Trophoblast cell (in vitro differentiated cells and primary cell): ENCODE measurements around the gene MYO5B.

Experiments
- DNase-seq, 2 donors: peaks; one replicate each; pipeline ENCODE4 v3.0.0-alpha.2; 2016
- H2AFZ ChIP-seq: 2 replicates; pipeline ENCODE4 v1.6.1; 2013; ENCODE audit warnings: low read length, moderate library complexity, mild to moderate bottlenecking; ENCODE audit not compliant: insufficient read depth, poor library complexity
- H2AK5ac ChIP-seq: 2 replicates; pipeline ENCODE4 v1.6.1; 2013; ENCODE audit warnings: mild to moderate bottlenecking, low read length
- H2BK120ac ChIP-seq: 2 replicates; pipeline ENCODE4 v1.6.1; 2013; ENCODE audit warnings: low read length, mild to moderate bottlenecking, moderate library complexity; ENCODE audit not compliant: insufficient read depth, poor library complexity
- H2BK12ac ChIP-seq: 2 replicates; pipeline ENCODE4 v1.6.1; 2013; ENCODE audit warnings: mild to moderate bottlenecking, low read length, moderate library complexity
- H2BK5ac ChIP-seq: 2 replicates; pipeline ENCODE4 v1.6.1; 2013; ENCODE audit warnings: low read length, low read depth, moderate library complexity, mild to moderate bottlenecking; ENCODE audit not compliant: poor library complexity
- H3K14ac ChIP-seq: 2 replicates; pipeline ENCODE4 v1.6.1; 2013; ENCODE audit warnings: mild to moderate bottlenecking, low read length
- H3K18ac ChIP-seq: 2 replicates; pipeline ENCODE4 v1.6.1; 2013; ENCODE audit warnings: mild to moderate bottlenecking, low read length
- H3K23ac ChIP-seq: 2 replicates; pipeline ENCODE4 v1.6.1; 2013; ENCODE audit warnings: low read length
- H3K27ac ChIP-seq: 2 replicates; pipeline ENCODE4 v1.5.1; 2013; ENCODE audit warnings: low read depth, mild to moderate bottlenecking, inconsistent platforms, low read length, moderate library complexity
- H3K27me3 ChIP-seq: 2 replicates; pipeline ENCODE4 v1.6.1; 2013; ENCODE audit warnings: inconsistent platforms, mild to moderate bottlenecking, low read length, moderate library complexity; ENCODE audit not compliant: insufficient read depth
- H3K36me3 ChIP-seq, 2 experiments: 1 replicate in 1 of 2; 2 replicates in 1 of 2; pipeline ENCODE4 v1.6.1; 2013; ENCODE audit warnings: low read length in 2 of 2, mild to moderate bottlenecking in 2 of 2, moderate library complexity in 1 of 2; ENCODE audit not compliant: insufficient read depth in 2 of 2, control insufficient read depth in 1 of 2
- H3K4ac ChIP-seq: 2 replicates; pipeline ENCODE4 v1.6.1; 2013; ENCODE audit warnings: low read depth, mild to moderate bottlenecking, low read length, moderate library complexity
- H3K4me1 ChIP-seq, 2 experiments: 1 replicate in 1 of 2; 2 replicates in 1 of 2; pipeline ENCODE4 v1.6.1; 2013; ENCODE audit warnings: low read length in 2 of 2, mild to moderate bottlenecking in 2 of 2, moderate library complexity in 1 of 2; ENCODE audit not compliant: insufficient read depth in 2 of 2, control insufficient read depth in 1 of 2
- H3K4me2 ChIP-seq: 2 replicates; pipeline ENCODE4 v1.6.1; 2013; ENCODE audit warnings: inconsistent platforms, mild to moderate bottlenecking, low read length, moderate library complexity
- H3K4me3 ChIP-seq: 2 replicates; pipeline ENCODE4 v1.5.1; 2013; ENCODE audit warnings: mild to moderate bottlenecking, low read depth, low read length, inconsistent platforms
- H3K79me1 ChIP-seq: one replicate; pipeline ENCODE4 v1.6.1; 2013; ENCODE audit warnings: low read length
- H3K79me2 ChIP-seq: 2 replicates; pipeline ENCODE4 v1.6.1; 2013; ENCODE audit warnings: low read length, mild to moderate bottlenecking; ENCODE audit not compliant: control insufficient read depth, insufficient read depth, poor library complexity
- H3K9ac ChIP-seq: 2 replicates; pipeline ENCODE4 v1.6.1; 2013; ENCODE audit warnings: mild to moderate bottlenecking, low read length
- H3K9me3 ChIP-seq: 2 replicates; pipeline ENCODE4 v1.6.1; 2013; ENCODE audit warnings: low read depth, mild to moderate bottlenecking, control low read depth, inconsistent platforms, low read length; ENCODE audit not compliant: insufficient read depth
- H4K12ac ChIP-seq: 2 replicates; pipeline ENCODE4 v1.6.1; 2013; ENCODE audit warnings: low read depth, mild to moderate bottlenecking, low read length, moderate library complexity
- H4K8ac ChIP-seq: 2 replicates; pipeline ENCODE4 v1.6.1; 2013; ENCODE audit warnings: low read depth, mild to moderate bottlenecking, low read length, moderate library complexity
- H4K91ac ChIP-seq: one replicate; pipeline ENCODE4 v1.6.1; 2013; ENCODE audit warnings: low read depth, mild to moderate bottlenecking, low read length, moderate library complexity
- WGBS: extraction: QIAGEN DNeasy Blood & Tissue Kit; methylation state at CpG from one replicate; pipeline ENCODE4 v1.1.7; 2013; ENCODE audit warnings: missing lambda C conversion rate; ENCODE audit not compliant: insufficient read length, insufficient coverage; ENCODE audit errors: extremely low coverage; 5-methylcytosine and 5-hydroxymethylcytosine counted together

Gene MYO5B

DNA sequence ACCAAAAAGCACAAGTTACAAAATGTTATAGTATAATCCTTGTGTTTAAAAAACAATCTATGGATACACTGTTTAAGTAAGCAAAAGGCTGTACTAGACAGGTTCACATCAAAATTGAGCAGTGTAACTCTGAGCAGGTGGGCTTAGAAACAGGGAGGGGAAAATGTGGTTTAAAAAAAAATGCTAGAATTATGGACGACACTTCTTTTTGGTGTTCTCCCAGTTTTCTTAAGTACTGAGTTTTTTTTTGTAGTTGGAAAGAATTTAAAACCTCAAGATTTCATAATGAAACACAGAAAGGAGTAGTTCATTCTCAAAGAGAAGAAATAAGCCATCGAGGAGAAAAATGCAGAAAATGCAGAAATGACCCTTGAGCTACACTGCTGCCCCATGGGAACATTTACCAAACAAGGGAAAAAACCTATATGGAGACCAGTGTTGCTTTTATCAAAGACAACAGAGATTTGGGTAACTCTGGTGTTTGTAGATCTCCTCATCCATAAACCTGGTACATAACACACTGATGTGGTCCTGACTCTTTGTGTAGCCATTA, 100.7 kb downstream of the MYO5B start:
- DNase-seq, result peak in 1 of 2 donors; percentile 59
- H3K79me2 ChIP-seq, result no peaks in the 10 kb centered on the region
- no peaks in the 10 kb centered on the region for H3K9me3 ChIP-seq
- no peak overlapping the region for H2AFZ ChIP-seq
- H4K8ac ChIP-seq, result no peak overlapping the region
- H3K18ac ChIP-seq, result no peak overlapping the region
- H2AK5ac ChIP-seq, result no peak overlapping the region
- no peak overlapping the region for H3K4me3 ChIP-seq
- no peak overlapping the region for H3K9ac ChIP-seq
- H3K27ac ChIP-seq, result peak overlapping the region; percentile 81
- H3K27me3 ChIP-seq, result no peaks in the 10 kb centered on the region
- no peak overlapping the region for H3K14ac ChIP-seq
- no peak overlapping the region for H4K12ac ChIP-seq
- H3K4me1 ChIP-seq, result peaks cover 23 to 34% of the 10 kb centered on the region in 2 experiments
- H3K4me2 ChIP-seq, result no peak overlapping the region
- no peak overlapping the region for H3K23ac ChIP-seq
- no peak overlapping the region for H3K4ac ChIP-seq
- no peaks in the 10 kb centered on the region for H3K36me3 ChIP-seq
- no peak overlapping the region for H4K91ac ChIP-seq
- H3K79me1 ChIP-seq, result peaks cover 20% of the 10 kb centered on the region
- no peak overlapping the region for H2BK120ac ChIP-seq
- H2BK5ac ChIP-seq, result no peak overlapping the region
- no CpG with 5 or more reads among the region's 2 CpGs for WGBS
- H2BK12ac ChIP-seq, result no peak overlapping the region

- Histone ChIP-seq H3K36me3 (no peaks in the 10 kb centered on the region), H3K4me1 (peaks cover 23 to 34% of the 10 kb centered on the region in 2 experiments)
Observed at GRCh38 chr18:50093366-50094064, 101.4 kb downstream of the MYO5B start.

DNA sequence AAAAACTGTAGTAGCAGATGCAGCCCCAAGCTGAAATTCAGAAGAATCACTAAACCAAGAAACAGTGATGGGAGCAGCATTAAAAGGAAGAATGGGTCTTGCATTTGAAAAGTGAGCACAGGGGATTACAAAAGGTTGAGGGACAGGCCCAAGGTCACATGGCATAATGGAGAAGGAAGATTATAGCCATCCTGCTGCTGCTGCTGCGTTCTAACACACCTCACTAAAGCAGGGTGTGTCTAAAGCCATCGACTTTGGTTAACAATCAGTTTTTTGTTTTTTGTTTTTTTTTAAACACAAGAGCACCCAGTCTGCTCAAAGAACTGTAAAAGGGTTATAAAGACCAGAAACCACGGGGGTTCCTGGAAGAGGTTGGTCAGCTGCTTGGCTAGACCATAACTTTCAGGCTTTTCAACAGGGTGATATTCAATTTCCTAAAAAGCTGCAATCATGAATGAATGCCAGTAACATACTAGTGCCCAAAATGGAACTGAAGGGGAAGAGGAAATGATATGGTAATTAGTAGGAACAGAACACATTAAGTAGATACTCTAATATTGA, 102.6 kb downstream of the MYO5B start:
- peak overlapping the region; percentile 79 for H4K91ac ChIP-seq
- no CpG with 5 or more reads among the region's 3 CpGs for WGBS
- no peak overlapping the region for H2AK5ac ChIP-seq
- H3K27me3 ChIP-seq, result no peaks in the 10 kb centered on the region
- H3K36me3 ChIP-seq, result no peaks in the 10 kb centered on the region
- no peak for DNase-seq
- H3K9ac ChIP-seq, result no peak overlapping the region
- peak overlapping the region; percentile 75 for H3K27ac ChIP-seq
- no peaks in the 10 kb centered on the region for H3K79me2 ChIP-seq
- H3K4ac ChIP-seq, result peak overlapping the region; percentile 45
- peak overlapping the region; percentile 72 for H3K18ac ChIP-seq
- H3K9me3 ChIP-seq, result no peaks in the 10 kb centered on the region
- peaks cover 21 to 29% of the 10 kb centered on the region in 2 experiments for H3K4me1 ChIP-seq
- H3K14ac ChIP-seq, result peak overlapping the region; percentile 53
- peak overlapping the region; percentile 18 for H4K12ac ChIP-seq
- peaks cover 20% of the 10 kb centered on the region for H3K79me1 ChIP-seq
- H2BK120ac ChIP-seq, result peak overlapping the region; percentile 86
- H3K23ac ChIP-seq, result no peak overlapping the region
- no peak overlapping the region for H3K4me3 ChIP-seq
- peak overlapping the region; percentile 83 for H2BK5ac ChIP-seq
- H2AFZ ChIP-seq, result no peak overlapping the region
- H3K4me2 ChIP-seq, result peak overlapping the region; percentile 14
- H2BK12ac ChIP-seq, result peak overlapping the region; percentile 88
- H4K8ac ChIP-seq, result no peak overlapping the region

More at GRCh38 chr18:50093366-50094064, 101.4 kb downstream of the MYO5B start:
- no peak overlapping the region for H2AFZ ChIP-seq
- H3K27ac ChIP-seq, result peak overlapping the region; percentile 81
- H3K4me2 ChIP-seq, result peak overlapping the region; percentile 15
- H4K8ac ChIP-seq, result no peak overlapping the region
- H3K14ac ChIP-seq, result peak overlapping the region; percentile 34
- H4K12ac ChIP-seq, result no peak overlapping the region
- H3K4me3 ChIP-seq, result no peak overlapping the region
- H2BK5ac ChIP-seq, result peak overlapping the region; percentile 93
- H3K18ac ChIP-seq, result no peak overlapping the region
- H3K9me3 ChIP-seq, result no peaks in the 10 kb centered on the region
- WGBS, result no CpG with 5 or more reads among the region's 6 CpGs
- H3K9ac ChIP-seq, result no peak overlapping the region
- peak overlapping the region; percentile 87 for H2BK12ac ChIP-seq
- H2BK120ac ChIP-seq, result peak overlapping the region; percentile 85
- no peaks in the 10 kb centered on the region for H3K27me3 ChIP-seq
- no peaks in the 10 kb centered on the region for H3K79me2 ChIP-seq
- peaks cover 20% of the 10 kb centered on the region for H3K79me1 ChIP-seq
- no peak overlapping the region for H3K23ac ChIP-seq
- H2AK5ac ChIP-seq, result no peak overlapping the region
- no peak overlapping the region for H4K91ac ChIP-seq
- peak; percentile 61 to 77 for DNase-seq
- H3K4ac ChIP-seq, result no peak overlapping the region

- Histone ChIP-seq H2AFZ (no peak overlapping the region), H2BK5ac (peak overlapping the region; percentile 23), H4K12ac (no peak overlapping the region), H4K8ac (no peak overlapping the region), H3K4me3 (no peak overlapping the region), H3K9ac (no peak overlapping the region), H4K91ac (peak overlapping the region; percentile 41), H3K4ac (no peak overlapping the region), H3K27ac (peak overlapping the region; percentile 75), H3K27me3 (no peaks in the 10 kb centered on the region), H2AK5ac (no peak overlapping the region), H3K4me2 (peak overlapping the region; percentile 14), H2BK120ac (peak overlapping the region; percentile 16), H3K23ac (no peak overlapping the region), H3K9me3 (no peaks in the 10 kb centered on the region), H3K36me3 (no peaks in the 10 kb centered on the region), H3K4me1 (peaks cover 21 to 27% of the 10 kb centered on the region in 2 experiments), H3K18ac (no peak overlapping the region), H2BK12ac (no peak overlapping the region), H3K79me2 (no peaks in the 10 kb centered on the region), H3K79me1 (peaks cover 20% of the 10 kb centered on the region), H3K14ac (peak overlapping the region; percentile 15)
- no CpG with 5 or more reads among the region's 2 CpGs for WGBS
- no peak for DNase-seq
Observed at GRCh38 chr18:50091509-50092244, 103.3 kb downstream of the MYO5B start.
